DOHH2 (cell line): ENCODE data around the gene TLE5.

Experiments used
- EZH2phosphoT487 ChIP-seq: fragments of 200-600 bp; sonication (generic); IDR thresholded peaks from 2 replicates; pipeline ENCODE4 v1.6.1; 2017; ENCODE audit warnings: borderline replicate concordance, mild to moderate bottlenecking, antibody characterized with exemption, low read length, moderate library complexity, mixed read lengths
- TF ChIP-seq, protein P1 (sequence below): fragments of 200-600 bp; sonication (generic); IDR thresholded peaks from one replicate; pipeline ENCODE4 v1.5.1; 2014; ENCODE audit warnings: antibody characterized with exemption, mild to moderate bottlenecking, low read depth, low read length; ENCODE audit not compliant: poor library complexity, severe bottlenecking

- TF ChIP-seq, protein P1, sequence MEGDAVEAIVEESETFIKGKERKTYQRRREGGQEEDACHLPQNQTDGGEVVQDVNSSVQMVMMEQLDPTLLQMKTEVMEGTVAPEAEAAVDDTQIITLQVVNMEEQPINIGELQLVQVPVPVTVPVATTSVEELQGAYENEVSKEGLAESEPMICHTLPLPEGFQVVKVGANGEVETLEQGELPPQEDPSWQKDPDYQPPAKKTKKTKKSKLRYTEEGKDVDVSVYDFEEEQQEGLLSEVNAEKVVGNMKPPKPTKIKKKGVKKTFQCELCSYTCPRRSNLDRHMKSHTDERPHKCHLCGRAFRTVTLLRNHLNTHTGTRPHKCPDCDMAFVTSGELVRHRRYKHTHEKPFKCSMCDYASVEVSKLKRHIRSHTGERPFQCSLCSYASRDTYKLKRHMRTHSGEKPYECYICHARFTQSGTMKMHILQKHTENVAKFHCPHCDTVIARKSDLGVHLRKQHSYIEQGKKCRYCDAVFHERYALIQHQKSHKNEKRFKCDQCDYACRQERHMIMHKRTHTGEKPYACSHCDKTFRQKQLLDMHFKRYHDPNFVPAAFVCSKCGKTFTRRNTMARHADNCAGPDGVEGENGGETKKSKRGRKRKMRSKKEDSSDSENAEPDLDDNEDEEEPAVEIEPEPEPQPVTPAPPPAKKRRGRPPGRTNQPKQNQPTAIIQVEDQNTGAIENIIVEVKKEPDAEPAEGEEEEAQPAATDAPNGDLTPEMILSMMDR, result no peak
- no peak for TF ChIP-seq EZH2phosphoT487
Measured at GRCh38 chr19:3005345-3005744, 57.0 kb downstream of the TLE5 start.
